GM12892 (cell line): ENCODE data around the gene ZNF484.
"Not testable (repeated sequence)": the region's sequence is repeated elsewhere in the genome, so short reads cannot be mapped to it uniquely, and the experiment has no call there.

ENCODE experiments used
- DNase-seq: peaks from one replicate; pipeline ENCODE4 v3.0.0; 2011; ENCODE audit not compliant: insufficient read length
- FAIRE-seq: peaks from 2 replicates; lab custom pipeline; 2011; peaks lifted over from hg19 to GRCh38; lab: Jason Lieb, UNC
- POLR2A ChIP-seq: IDR thresholded peaks from 2 replicates; pipeline ENCODE4 v1.6.1; 2011; ENCODE audit warnings: low read depth, low read length, control low read depth
- POLR2AphosphoS5 ChIP-seq: IDR thresholded peaks from 2 replicates; pipeline ENCODE4 v1.6.1; 2011; ENCODE audit warnings: low read depth, low read length, control low read depth
- TAF1 ChIP-seq: IDR thresholded peaks from 2 replicates; pipeline ENCODE4 v1.6.1; 2011; ENCODE audit warnings: low read depth, mild to moderate bottlenecking, control low read depth, low read length, borderline replicate concordance

The ZNF484 gene

DNA sequence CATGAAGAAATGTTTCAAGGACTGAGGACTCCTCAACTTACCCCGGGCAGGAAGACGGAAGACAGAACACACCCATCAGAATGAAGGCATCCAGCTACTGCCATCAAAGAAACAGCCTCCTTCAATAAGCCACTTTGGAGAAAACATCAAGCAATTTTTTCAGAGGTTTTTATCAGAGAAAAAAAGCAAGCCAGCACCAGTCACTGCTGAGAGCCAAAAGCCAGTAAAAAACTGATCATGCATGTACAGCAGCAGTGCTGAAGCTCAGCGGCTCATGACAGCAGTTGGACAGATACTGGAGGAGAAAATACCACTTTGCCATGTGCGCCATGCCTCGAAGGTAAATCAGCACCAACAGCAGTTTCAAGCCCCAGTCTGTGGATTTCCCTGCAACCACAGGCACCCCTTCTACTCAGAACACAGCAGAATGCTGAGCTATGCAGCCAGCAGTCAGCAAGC is 10.1 kb upstream of the ZNF484 start:
- FAIRE-seq (peak; percentile 21), DNase-seq (no peak)
- no peak for TF ChIP-seq POLR2AphosphoS5

DNA sequence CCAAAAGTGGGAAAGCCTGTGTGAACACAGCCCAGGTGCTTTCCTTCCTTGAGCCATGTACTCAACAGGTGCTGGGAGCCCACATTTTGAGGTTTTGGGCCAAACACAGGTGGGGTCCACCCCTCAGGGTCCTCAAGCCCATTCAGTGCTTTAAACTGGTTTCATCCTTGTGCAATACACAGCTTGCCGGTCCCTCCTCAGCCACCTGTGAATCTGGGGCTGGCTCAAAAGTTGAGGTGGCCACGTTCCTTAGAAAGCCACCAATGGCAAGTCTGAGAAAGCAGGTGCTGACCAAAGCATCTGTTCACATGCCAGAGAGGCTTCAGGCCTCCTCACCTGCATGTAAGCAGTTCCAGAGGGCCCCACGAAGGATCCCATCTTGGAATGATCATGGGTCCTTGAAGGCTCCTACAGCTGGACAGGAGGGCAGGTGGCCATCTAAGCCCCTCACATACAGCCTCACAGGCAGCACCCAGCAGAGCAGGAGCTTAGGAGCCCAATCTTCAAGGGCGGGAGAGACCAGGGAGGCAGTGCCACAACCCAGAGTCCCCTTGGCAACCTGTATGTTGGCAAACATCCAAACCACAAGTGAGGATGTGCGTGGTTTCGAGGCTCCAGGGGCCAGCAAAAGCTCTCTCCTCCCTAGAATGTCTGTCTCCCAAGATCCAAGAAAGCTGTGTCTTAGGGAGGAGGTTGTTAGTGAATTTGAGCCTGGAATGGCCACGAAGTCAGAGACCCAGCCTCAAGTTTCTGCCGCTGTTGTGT is 9.2 kb upstream of the ZNF484 start:
- not testable (repeated sequence) for FAIRE-seq, DNase-seq

DNA sequence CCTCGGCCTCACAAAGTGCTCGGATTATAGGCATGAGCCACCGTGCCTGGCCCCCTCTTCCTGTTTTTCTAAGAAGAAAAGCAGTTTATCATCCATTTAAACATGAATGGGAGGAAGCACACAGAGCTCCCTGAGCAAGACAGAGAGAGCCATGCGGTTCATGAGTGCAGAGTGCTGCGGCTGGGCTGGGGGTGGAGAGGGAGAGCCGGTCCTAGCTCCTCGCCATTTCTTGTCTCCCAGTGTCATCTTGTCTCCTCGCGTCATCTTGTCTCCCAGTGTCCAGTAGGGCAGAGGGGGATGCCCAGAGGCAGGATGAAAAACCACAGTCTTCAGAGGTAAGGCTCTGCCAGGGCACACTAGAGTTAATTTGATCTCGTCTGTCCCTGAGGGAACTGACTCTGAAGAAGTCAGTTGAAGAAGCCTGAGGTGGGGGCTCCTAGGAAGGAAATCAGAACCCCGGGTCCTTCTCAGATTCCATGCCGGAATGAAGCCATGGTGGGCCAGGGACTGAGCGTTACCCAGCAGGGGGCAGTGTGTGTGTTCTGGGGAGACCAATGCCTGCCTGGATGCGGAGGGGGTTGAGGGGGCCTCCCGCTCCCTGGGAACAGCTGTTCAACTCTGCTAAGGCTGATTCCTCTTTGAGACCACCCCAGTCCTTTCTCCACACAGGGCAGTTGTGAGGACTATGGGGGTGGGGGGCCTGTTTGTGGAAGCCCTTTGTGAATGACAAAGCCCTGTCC is 6.0 kb upstream of the ZNF484 start:
- FAIRE-seq = not testable (repeated sequence)

DNA sequence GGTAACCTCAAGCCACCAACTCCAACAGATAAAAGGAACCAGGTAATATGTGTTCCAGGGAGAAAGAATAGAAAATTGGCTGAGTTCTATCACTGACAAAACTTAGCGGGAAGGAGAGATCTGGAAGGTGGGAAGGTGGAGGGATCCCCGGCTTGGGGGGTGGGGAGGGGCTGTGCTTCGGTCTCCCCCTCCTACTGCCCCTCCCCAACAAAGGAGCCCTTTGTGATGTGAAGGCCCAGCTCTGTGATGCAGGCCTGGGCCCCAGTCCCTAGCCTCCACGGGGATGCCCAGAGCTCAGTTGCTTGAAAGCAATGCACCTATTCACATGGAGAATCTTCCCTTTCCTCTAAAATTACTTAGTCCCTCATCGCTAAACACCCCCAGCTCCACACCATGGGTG is 4.4 kb upstream of the ZNF484 start:
- DNase-seq = no peak
- FAIRE-seq = no peak
- TF ChIP-seq POLR2A (no peak), TAF1 (no peak), POLR2AphosphoS5 (no peak)

More for the DNA sequence above, 6.0 kb upstream of the ZNF484 start:
- DNase-seq = not testable (repeated sequence)

DNA sequence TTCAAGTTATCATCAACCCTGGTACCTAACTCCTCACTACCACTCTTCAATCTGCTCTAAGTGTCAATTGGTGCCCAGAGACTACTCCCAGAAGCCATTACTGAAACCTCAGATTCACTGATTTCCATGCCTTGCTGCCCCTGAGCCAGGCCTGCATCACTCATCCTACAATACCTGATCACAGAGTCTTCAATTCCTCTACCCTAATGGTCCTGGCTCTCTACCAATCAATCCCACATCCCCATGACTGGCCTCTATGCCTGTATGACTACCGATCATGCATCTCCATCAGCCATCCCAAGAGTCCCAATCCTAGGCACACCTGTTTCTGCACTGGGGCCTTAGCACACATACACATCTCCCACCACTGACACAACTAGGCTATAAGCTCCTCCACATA is 2.5 kb downstream of the ZNF484 start:
- TF ChIP-seq TAF1 = no peak
- no peak for TF ChIP-seq POLR2A
- no peak for TF ChIP-seq POLR2AphosphoS5
- DNase-seq (no peak), FAIRE-seq (no peak)

DNA sequence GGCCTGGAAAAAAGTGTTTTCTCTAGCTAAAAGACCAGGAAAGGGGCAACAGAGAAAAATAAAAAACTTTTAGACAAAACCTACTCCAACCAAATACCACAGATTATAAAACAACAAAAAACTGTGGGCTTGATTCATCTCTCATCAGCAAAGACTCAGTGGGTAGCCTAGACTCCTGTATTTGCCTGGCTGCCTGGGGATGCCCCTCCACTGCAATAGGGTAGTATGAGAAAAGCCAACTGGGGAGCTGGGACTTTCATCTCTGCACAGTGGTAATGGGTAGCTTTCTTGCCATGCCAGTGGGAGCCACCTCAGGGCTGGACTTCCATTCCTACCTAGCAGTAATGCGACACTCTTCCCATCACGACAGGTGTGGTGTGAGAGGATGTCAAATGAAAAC is 7.5 kb downstream of the ZNF484 start:
- no peak for TF ChIP-seq POLR2A
- TF ChIP-seq POLR2AphosphoS5 = no peak
- TF ChIP-seq TAF1 = no peak
- FAIRE-seq = no peak
- no peak for DNase-seq

DNA sequence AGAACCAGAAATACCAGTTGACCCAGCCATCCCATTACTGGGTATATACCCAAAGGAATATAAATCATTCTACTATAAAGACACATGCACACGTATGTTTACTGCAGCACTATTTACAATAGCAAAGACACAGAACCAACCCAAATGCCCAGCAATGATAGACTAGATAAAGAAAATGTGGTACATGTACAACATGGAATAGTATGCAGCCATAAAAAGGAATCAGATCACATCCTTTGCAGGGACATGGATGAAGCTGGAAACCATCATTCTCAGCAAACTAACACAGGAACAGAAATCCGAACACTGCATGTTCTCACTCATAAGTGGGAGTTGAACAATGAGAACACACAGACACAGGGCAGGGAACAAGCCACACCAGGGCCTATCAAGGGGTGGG is 11.2 kb downstream of the ZNF484 start:
- DNase-seq, FAIRE-seq: not testable (repeated sequence)

DNA sequence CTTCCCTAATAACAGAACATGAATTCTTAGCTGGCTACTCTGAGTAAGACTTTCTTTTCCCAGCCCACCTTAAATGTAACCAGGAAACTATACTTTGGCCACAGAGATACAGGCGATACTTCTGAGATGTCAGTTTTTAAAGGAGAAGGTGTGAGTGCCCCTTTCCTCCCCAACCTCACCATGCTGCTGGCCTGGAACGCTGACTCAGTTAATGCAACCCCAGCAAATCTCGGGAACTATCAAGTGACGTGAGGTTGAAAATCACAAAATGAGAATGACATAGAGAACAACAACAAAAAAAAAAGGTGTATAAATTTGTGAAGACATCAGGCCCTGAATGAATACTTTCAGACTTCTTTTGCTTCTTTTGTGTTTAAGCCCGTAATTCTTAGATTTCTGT is 13.7 kb downstream of the ZNF484 start:
- no peak for TF ChIP-seq TAF1
- no peak for FAIRE-seq

DNA sequence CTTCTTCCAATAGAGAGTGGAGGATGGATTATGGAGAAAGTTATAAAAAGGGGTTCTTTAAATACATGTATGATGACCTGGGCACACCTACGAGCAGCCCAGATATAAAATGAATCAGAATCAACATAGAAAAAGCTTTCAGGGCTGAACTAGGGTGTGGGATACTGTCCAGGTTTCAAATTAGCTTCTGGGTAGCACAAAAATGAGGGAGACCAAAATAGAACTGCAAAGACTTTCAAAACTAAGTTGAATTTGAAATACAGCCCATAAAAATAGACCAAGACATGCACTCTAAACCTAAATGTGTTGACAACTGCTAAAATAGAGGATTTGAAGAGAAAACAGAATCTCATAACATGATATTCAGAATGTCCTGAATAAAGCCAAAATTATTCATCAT is 17.0 kb downstream of the ZNF484 start:
- FAIRE-seq (no peak), DNase-seq (no peak)
- TF ChIP-seq POLR2AphosphoS5 (no peak), POLR2A (no peak), TAF1 (no peak)

More for the DNA sequence above, 13.7 kb downstream of the ZNF484 start:
- no peak for DNase-seq

DNA sequence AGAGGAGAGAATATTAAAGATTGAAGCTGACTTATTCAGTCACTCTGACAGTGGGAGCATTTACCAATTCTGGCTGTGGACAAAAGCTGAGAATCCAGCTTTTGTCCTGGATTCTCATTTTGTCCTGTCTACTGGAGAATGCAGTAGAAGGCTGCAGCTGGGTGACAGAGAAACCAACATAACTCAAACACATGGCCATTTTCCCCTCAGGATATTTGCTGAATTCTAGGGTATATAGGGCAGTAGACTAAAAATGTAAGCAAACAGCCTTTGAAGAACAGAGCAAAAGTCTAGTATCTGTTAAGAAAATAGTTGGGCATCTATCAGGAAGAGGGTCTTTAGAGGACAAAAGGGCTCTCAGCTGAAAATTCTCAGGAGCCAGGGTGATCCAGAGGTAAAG is 20.6 kb downstream of the ZNF484 start:
- no peak for TF ChIP-seq POLR2A
- no peak for TF ChIP-seq POLR2AphosphoS5
- no peak for TF ChIP-seq TAF1
- FAIRE-seq = no peak
- DNase-seq = no peak

DNA sequence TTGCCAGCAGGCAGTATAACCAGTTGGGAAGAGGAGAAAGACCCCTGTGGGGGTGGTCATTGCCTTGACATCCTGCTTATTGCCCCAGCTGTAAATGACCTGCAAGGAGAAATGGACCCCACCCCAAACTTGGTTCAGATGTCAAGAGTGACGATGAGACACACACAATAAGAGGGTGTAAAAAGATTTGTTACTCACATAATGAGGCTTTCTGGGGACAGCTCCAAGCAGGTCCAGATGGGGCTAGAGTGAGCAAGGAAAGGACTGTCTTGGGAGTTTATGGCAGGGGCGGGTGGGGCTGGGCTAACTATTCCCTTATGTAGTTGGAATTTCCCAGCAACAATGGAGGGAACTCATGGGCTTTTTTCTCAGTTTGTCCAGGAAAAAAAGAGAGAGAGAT is 24.1 kb downstream of the ZNF484 start:
- TF ChIP-seq POLR2AphosphoS5 (no peak), POLR2A (no peak), TAF1 (no peak)
- FAIRE-seq = no peak
- no peak for DNase-seq

DNA sequence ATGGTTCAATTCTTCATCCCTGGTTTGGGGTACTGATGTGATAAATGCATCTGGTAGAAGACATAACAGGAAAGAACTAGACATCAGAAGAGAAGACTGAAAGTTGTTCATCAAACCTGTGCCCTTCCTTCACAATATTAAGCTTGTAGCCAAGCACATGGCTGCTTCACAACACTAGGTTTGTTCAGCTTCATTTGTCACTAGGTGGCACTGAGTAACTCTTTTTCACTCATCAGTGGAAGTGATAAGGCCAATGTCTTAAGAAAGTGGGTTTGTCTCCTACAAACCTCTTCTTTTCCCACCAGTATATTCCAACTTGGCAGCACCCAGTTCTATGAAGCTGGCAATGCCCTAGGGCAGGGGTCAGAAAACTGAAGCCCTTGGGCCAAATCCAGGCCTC is 26.9 kb downstream of the ZNF484 start:
- TF ChIP-seq POLR2AphosphoS5 = no peak
- TF ChIP-seq TAF1 = no peak
- TF ChIP-seq POLR2A = no peak
- no peak for DNase-seq
- FAIRE-seq = no peak

DNA sequence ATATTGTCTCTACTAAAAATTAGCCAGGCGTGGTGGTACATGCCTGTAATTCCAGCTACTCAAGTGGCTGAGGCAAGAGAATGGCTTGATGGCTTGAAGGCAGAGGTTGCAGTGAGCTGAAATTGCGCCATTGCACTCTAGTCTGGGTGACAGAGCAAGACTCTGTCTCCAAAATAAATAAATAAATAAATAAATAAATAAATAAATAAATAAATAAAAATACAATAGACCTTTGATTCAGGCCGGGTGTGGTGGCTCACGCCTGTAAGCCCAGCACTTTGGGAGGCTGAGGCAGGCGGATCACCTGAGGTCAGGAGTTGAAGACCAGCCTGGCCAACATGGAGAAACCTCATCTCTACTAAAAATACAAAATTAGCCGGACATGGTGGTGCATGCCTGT is 29.1 kb downstream of the ZNF484 start:
- FAIRE-seq, DNase-seq: not testable (repeated sequence)
